SK-N-MC (cell line): ENCODE measurements around the gene MAP1LC3B.

Experiments used
- EZH2 ChIP-seq: fragments of 200-600 bp; sonication (generic); IDR thresholded peaks from one replicate; pipeline ENCODE4 v1.6.1; 2017; ENCODE audit warnings: antibody characterized with exemption
- FOXP2 ChIP-seq: optimal IDR thresholded peaks from 2 replicates; pipeline ENCODE3; 2011; ENCODE audit warnings: mild to moderate bottlenecking, moderate library complexity; ENCODE audit not compliant: insufficient read depth; ENCODE audit errors: extremely low read length, control extremely low read depth
- POLR2AphosphoS5 ChIP-seq: IDR thresholded peaks from 2 replicates; pipeline ENCODE4 v1.6.1; 2012; ENCODE audit warnings: mild to moderate bottlenecking, low read depth, low read length, borderline replicate concordance

GRCh38 chr16:87389245-87389644 lies 2.9 kb upstream of the MAP1LC3B start:
- TF ChIP-seq EZH2: no peak
- TF ChIP-seq POLR2AphosphoS5: no peak
- no peak for TF ChIP-seq FOXP2
